Left forelimb (tissue), 1 donor: ENCODE data around the gene YLPM1.

Source experiments
- DNase-seq: peaks from one replicate; pipeline ENCODE4 v3.0.0-alpha.2; 2018; ENCODE audit warnings: low spot score

YLPM1 gene

GRCh38 chr14:74840603-74841030, 77.5 kb downstream of the YLPM1 start:
- DNase-seq, result no peak

GRCh38 chr14:74841230-74842207, 78.4 kb downstream of the YLPM1 start:
- DNase-seq, result no peak

- no peak for DNase-seq
These were observed 80.5 kb downstream of the YLPM1 start for GRCh38 chr14:74843653-74844052.

- no peak for DNase-seq
These were observed 83.1 kb downstream of the YLPM1 start for GRCh38 chr14:74846168-74846567.

GRCh38 chr14:74846968-74847665, 84.0 kb downstream of the YLPM1 start:
- DNase-seq, result no peak

GRCh38 chr14:74848768-74849167, 85.7 kb downstream of the YLPM1 start:
- DNase-seq, result no peak

- DNase-seq, result no peak
These were observed 89.9 kb downstream of the YLPM1 start for GRCh38 chr14:74852922-74853530.

- no peak for DNase-seq
These were observed 90.5 kb downstream of the YLPM1 start for GRCh38 chr14:74853581-74853980.

GRCh38 chr14:74855021-74855420, 91.9 kb downstream of the YLPM1 start:
- DNase-seq, result no peak

- no peak for DNase-seq
These were observed 92.8 kb downstream of the YLPM1 start for GRCh38 chr14:74855945-74856344.

- DNase-seq, result no peak
These were observed 93.2 kb downstream of the YLPM1 start for GRCh38 chr14:74856366-74856765.

- no peak for DNase-seq
These were observed 94.9 kb downstream of the YLPM1 start for GRCh38 chr14:74858022-74858421.

GRCh38 chr14:74859757-74860552, 96.8 kb downstream of the YLPM1 start:
- DNase-seq, result no peak

- peak; percentile 90 for DNase-seq
These were observed 98.0 kb downstream of the YLPM1 start for GRCh38 chr14:74860899-74861733.

- DNase-seq, result no peak
These were observed 98.6 kb downstream of the YLPM1 start for GRCh38 chr14:74861734-74862090.

- no peak for DNase-seq
These were observed 100.2 kb downstream of the YLPM1 start for GRCh38 chr14:74863274-74863673.

GRCh38 chr14:74864198-74864597, 101.1 kb downstream of the YLPM1 start:
- DNase-seq, result no peak

- no peak for DNase-seq
These were observed 102.0 kb downstream of the YLPM1 start for GRCh38 chr14:74865156-74865555.

GRCh38 chr14:74866708-74867389, 103.7 kb downstream of the YLPM1 start:
- no peak for DNase-seq

- DNase-seq, result no peak
These were observed 104.6 kb downstream of the YLPM1 start for GRCh38 chr14:74867673-74868072.
